ENCODE data around the gene PTPRC.

The PTPRC gene

DNA sequence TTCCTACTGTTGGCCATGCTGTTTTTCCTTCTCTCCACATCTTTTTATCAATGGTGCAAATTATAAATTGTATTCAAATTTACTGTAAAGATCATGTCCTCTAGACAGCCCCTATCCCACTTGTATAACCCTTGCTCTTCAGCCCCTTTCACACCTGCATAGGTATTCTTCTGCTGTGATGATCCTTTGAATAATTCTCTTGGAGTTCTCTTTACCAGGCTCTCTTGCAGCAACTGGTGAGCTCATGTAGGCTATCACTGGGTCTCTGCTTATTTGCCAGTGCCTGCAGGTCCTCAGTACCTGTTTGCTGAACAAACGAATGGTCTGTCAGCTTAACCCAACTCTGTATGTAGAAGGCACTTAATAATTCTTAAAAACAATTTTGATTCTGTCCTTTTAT is 8.2 kb downstream of the PTPRC start:
- DNase-seq, result no peak

DNA sequence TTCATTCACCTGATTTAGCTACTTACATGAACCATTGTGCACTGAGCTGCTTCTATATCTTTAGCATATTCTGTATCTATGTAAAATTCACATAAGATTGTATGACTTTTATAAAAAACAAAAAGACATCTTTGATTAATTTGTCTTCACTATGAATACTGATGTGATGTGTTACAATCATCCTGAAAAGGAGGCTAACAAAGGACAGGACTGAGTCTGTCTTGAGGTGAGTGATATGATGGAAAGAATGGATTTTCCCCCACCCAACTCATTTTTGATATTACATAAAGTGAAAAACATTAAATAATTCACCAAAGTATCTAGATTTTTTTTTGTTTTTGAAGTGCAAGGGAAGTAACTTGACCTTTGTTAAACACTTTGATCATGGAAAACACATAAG is 9.8 kb downstream of the PTPRC start:
- DNase-seq, result no peak

DNA sequence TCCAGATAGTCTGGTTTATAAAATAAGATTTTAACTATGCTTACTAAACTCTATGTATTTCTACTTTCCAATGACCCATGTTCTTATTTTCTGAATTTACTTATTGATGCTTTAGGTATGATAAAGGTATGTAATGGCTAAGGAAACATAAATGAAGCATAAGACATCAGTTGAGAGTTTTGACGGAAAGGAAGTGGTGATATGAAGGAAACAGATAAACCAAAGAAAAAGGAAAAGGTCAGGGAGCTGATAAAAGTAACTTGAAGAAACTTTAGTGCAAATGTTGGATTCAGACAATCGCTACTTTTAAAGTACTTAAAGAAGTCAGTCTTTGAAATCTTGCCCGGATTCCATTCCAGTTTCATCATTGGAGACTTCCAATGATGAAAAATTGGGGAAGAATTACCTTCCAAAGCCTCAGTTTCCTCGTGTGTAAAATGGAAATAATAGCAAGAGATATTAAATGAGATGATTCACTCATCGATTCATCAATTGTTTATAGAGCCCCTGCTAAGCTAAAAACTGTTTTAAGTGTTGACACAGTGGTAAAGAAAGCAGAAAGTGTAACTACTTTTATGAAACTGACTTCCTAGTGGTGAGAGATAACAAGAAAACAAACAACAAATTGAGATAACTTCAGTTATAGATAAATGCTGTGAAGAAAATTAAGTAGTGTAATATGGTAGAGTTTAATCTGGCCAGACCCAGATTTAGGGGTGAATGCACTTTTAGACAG is 10.6 kb downstream of the PTPRC start:
- no peak for DNase-seq

DNA sequence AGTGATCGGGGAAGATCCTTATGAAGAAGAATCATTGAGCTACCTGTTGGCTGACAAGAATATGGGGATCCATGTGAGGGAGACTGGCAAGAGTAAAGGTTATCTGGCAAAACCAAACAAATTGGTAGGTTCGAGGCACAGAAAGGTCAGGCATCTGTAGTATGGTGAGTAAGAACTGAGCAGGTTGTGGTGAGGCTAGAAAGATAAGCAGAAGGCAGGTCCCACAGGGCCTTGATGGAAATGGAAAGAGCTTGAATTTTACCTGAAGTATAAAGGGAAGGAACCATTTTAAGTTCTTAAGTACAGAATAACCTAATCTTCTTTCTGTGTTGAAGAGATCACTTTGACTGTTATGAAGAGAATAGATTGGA is 11.1 kb downstream of the PTPRC start:
- DNase-seq, result no peak

DNA sequence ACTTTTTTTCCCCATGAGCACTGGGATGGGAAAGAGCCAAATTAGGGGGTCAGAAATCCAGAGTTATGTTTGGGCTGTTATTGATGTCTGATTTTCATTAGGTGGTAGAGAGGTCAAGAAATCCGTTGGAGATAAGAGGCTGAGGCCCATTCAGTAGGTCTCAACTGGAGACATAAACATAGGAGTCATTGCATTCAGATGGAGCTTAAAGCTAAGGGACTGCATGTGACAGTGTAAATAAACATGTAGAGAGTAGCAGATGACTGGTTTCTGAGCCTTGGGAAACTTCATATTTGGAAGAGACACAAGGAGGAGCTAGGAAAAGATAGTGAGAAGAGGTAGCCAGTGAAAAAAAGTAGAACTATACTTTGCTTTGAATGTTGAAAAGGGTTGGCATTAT is 11.7 kb downstream of the PTPRC start:
- no peak for DNase-seq

DNA sequence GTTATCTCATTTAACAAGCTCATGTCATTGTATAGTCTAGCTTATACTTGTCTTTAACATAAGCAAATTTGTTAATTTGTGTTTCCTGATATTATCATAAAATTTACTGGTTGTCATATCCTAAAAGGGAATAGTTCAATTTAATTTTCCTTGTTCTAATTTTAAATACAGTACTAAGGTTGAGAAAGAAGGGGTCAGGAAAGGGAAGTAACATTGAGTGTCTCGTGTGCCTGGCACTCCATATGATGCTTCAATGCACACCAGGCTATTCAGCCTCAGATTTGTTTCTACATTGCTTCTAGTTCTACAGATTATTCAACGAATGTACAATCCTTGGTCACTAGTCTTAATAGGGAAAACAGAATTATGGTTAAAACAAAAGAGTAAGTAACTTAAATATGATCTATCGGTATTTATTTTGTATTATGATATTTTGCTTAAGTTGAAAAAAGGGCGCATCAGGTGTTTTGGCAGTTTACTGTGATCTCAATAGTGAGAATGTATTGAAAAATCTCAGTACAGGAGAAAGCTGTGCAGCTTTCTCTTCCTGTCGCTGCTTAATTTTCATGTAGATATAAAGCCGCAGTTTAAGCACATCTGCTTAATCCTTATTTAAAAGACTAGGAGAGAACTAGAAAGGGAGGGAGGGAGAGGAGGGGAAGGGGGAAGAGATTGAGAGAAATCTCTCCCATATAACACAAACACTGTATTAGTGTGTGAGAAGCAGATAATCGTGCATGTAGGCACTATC is 13.0 kb downstream of the PTPRC start:
- DNase-seq, result no peak

DNA sequence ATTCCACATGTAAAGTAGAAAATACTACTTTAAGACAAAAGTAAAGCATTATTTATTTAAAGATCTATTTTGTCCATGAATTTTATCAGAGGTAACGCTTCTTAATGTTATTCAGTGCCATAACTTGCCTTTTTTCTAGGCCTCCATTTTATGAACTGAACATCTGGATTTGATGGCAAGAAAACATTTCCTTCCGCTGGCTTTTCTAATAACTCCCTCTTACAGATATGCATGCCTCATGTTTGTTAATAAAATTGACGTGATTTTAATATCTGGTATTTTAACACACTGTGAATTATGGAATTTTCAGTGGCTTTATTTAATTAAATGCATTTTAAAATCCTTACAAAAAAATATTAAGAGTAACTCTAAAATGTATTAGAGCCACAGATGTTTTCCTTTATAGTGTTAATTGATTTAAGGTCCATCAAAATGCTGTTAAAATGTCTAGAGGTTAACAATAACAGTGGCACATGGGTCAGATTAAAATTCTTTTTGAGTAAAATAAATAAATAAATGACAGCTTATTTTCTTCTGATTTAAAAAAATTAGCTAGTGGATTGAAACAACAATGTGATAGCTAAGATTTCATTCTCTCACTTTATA is 15.1 kb downstream of the PTPRC start:
- DNase-seq, result no peak

DNA sequence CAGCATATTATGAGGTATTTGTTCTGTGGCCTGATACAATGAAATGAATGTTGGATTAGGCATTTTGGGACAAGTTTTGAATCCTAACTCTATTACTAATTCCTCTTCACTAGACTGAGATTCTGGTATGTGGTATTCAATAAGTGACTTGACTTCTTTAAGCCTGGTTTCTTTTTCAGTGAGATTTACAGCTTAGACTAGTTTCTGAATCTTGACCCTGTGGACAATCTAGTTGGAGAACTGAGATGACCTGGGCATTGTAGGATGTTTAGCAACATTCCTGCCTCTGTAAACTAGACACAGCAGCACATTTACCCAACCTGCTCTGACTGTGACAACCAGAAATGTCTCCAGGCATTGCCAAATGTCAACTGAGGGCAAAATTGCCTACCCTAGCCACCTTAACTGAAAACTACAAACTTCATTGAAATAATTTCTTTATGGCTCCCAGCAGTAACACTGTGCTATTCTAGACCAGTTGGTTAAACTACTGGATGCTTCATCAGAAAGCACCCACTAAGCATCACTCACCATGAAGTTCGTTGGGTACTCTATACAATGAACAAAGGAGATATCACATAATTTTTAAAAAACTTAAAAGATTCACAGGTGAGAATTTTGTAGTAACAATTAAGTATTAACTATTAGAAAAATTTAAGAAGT is 16.8 kb downstream of the PTPRC start:
- no peak for DNase-seq

DNA sequence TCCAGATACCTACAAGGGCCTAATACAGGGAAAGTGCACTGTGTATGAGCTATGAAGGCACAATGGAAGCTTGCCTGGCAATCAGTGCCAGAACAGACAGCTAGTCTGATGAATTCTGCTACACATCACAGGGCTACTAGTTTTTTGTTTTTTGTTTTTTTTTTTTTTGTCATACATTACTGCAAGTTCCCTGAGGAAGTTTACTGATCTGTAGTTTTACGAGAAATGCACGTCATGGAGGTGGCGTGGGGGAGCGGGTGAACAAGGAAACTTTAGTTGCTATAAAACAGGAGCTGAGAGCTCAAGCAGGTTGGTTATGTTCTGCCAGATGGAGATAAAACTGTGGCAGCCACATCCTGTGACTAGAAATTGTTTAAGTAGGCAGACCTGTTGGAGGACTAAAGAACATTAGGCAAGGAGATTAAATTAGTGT is 17.7 kb downstream of the PTPRC start:
- DNase-seq, result peak; percentile 95

DNA sequence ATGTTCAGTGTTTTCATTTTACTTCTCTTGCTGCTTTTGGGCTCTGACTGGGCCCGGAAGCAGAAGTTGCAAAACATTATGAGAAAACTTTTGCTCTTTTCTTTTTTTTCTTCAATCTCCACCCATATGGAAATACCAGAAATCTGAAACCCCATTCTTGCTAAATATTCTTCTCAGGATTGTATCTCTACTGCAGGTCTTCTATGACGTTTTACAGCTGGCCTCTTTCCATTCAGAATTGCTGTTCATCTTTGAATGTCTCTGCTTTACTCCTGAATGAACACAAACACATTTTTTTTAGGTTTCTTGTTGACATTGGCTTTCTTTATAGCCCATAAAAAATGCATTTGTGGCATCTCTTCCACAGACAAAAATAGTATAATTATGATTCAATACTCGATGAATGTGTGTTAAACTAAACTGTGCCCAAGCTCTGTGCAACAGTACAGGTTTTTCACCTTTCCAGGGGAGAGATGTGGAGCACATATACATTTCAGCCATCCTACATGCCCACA is 18.8 kb downstream of the PTPRC start:
- DNase-seq, result peak; percentile 83

DNA sequence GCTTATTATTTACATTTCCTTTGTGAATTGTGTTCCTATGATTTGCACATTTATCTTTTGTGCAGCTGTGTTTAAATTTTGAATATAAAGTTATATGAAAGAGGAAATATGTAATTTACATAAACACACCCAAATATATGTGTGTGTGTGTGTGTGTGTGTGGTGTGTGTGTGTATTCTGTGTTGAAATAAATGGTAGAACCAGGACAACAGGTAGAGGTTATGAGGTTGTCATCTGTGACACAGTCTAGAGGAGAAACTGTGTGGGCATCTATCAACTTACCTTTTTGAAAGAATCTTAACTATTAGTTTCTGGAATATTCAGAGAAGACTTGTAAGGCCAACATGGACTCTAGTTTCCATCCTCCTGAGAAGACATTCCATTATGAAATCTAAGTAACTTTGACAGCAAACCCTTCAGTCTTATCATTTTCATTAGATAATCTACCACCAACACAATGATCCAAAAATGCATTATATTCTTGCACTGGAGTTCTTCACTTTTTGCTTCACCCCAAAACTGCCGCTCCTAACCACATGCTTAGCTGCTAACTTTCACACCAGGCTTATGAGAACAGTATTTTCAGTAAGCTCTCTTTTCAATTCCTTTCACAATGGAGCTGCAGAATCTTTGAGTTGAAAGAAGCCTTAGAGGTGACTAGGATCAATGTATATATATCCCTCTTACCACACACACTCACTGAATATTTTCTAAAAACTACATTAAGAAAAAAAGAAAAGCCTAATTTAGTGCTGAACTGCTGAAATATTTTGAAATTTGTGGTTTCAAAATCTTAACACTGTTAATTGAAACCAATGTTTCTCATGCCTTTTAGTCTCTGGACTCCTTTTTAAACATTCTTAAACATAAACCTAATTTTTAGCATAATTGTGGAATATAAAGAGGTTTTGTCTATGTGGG is 21.8 kb downstream of the PTPRC start:
- DNase-seq, result peak; percentile 68

DNA sequence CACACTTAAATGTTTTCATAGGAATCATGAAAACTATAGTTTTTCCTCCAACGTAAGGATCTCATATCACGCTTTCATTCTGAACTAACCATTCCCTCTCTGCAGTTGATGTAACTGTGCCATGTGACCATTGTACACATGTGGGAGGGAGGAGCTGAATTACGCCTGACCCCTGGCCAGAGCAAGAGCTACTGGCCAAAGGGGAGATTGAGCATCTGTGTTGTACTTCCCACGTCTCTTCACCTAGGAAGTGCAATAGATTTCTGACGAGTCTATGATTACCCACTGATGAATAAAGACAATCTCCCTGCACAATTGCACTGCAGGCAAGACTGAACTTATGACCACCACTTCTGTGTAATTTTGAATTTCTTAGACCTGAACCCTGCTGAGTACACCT is 24.0 kb downstream of the PTPRC start:
- no peak for DNase-seq

DNA sequence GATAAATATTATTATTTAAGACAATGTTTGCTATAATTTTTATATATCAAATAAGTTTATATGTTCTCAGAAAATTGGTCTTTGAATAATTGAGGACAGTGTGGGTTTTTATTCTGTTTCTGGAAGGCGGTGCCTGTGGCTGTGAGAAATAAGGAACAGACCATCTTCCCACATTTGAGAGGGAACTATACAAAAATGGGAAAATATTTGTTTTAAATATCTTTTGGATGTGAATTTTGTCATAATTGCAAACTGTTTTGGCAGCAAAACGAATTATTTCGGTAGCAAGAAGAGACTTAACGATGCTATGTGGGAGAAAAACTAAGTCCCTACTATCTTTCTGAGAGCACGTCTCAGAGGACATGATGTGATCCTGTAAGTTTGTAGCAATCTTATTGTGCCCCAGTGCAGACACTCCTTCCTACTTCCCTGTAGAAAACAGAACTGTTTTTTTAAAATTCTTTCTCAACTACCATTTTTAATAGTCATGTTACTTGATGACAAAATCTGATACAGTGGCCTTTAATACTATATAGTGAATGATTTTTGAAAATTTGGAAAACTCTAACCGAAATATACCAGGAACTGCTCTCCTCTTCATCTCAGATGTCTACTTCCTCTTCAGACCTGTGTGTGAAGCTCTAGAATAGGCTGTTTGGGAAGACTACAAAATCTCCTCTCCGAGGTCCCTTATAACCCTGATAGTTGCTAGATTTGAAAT is 25.4 kb downstream of the PTPRC start:
- no peak for DNase-seq

DNA sequence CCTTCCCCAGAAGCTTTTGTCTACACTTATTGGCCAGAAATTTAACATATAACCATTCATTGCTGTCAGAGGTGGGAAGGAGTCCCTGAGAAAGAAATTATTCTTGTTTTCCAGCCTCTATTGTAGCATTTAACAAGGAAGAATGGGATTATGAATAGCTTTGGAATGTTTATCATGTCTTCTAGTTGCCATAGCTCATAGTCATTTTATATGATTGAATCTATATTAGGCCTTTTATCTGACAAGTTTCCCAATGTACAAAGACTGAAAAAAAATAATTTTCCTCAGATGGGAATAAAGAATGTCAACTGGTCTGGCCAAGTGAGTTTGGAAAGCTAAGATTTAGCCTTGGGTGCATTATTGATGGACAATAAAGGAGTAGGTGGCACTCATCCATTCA is 28.3 kb downstream of the PTPRC start:
- DNase-seq, result no peak

DNA sequence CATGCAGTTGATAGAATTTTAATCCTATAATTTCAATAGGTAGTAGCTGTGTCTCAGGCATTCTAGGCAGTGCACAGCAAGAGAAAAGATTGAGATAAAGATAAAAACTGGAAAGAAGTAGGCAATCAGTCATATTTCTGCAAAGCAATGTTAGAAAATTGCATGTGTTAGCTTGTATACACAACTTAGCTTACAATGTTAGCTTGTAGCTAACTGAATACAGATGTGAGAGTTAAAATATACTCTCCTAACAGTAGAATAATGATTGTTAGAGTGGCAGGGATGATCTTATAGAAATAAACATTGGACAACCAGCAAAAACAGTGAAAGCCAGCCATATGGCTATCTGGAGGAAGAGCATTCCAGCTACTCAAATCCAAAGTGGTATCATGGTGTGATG is 29.0 kb downstream of the PTPRC start:
- no peak for DNase-seq

DNA sequence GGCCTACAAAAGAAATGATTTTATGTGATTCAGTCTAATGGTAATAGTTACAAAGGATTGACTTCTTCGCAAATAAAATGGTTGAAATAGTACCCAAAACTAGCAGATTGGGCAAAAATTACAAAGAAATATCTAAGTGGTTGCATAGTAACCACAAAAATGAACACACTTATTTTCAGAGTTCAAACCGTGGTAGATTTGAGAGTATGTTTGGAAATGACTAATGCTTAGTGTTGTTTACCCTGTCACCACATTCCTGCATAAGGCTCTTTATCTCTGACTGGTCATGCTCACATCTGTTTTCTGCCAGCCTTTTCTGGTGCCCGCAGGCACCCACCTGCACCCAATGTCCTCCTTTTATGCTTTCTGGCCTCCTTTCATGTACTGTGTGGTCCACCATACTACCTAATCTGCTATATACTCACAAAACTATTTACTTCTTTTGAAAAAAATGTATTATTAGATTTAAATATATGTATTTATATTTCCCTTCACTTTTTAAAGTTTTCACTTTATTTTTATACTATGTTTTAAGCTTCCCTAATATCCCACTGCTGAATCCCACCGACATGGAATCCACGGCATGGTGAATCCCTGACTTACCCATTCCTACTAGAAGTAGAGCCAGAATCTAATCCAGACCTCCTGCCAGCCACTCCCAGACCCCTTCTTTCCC is 30.3 kb downstream of the PTPRC start:
- peak; percentile 84 for DNase-seq

DNA sequence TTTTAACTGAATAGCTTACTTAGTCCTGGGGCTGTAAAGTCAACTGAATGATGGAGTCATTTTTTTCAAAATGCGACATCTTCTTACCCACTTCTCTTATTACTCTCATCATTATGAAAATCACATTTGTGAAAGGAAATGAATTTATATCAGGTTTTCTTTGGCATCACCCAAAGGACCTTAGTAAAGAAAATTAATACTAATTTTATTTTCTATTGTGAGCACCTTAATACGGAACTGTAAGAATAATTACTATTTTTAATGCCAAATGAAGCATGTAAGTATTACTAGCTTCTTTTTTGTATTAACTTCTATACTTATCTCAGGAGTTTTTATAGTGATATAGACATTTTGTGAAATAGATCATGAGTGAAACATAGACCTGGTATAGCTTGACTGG is 30.9 kb downstream of the PTPRC start:
- DNase-seq, result no peak

DNA sequence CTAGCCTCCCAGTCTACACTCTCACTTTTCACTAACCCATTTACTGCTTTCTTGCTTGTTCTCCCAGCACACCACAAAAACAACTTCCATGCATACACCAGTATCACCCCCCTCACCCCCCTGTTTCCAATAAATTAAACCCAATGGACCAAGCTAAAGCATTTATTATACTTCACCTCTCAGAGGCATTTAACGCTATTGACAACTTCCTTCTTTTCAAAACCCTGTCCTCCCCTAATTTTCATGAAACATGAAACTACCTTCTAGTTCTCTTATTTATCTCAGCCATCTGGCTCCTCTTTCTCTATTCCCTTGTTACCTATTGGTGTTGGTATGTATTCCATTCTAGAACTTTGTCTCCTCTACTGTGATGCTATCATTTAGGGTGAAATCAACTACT is 32.3 kb downstream of the PTPRC start:
- no peak for DNase-seq

DNA sequence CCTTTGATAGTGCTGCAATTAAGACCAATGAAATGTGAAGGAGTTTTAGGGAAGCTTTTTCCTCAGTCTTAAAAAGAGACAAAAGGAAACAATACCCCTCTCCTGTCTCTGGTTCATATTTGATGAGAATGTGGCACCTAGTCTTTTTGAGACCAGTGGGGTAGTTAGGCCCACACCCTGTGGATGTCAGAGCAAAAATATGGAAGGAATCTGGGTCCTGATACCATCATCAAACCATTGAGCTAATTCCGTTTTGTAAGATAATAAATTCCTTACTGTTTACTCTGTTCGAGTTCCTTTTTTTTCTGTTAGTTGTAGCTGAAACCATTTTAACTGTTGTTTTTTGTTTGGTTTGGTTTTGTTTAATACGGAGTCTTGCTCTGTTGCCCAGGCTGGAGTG is 33.3 kb downstream of the PTPRC start:
- DNase-seq, result no peak

DNA sequence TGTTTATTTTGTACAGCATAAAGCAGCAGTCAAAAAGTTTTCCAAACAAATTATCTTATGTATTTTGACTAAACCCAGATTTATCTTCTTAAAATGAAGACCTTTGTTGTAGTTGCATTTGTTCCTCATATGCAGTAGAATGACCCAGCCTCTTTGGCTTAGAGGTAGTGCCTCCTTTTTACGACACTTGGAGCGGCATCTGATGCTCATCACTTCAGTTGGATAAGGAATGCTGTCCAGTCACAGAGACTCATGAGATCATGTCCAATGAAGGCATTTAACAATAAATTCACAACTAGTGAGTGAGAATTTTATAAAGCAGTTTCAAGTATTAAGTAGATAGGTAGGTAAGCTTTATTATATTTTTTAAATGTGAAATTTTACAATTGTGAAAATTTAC is 35.2 kb downstream of the PTPRC start:
- no peak for DNase-seq

DNA sequence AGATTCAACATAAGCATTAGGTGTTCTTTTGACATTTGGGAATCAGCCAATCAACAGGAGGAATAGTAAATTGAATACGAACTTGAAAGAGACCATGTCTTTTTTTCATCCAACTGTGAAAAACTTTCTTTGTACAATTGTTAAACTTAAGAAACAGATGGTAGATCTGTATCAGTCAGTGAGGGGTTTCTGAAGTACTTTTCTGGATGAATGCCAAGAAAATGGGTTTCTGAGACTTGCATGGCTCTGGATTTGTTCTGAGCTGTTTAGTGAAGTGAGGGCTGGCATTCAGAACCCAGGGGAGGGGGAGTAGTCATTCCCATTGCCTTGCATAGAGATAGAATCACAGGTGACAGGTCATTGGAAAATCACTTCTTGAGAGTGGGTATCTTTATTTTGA is 37.4 kb downstream of the PTPRC start:
- peak; percentile 66 for DNase-seq

All from CD4-positive, alpha-beta T cell treated with Interleukin-10 for 1 hour (primary cell).